ENCODE results near the gene GRIK2. TPM values are rescaled to one million over a fixed set of nuclear protein-coding genes. Genes with fewer than 3 reads are reported as not detected.

GRIK2 gene
- total RNA-seq, 4 donors from 2014 or later, result 1.6 to 8.9 (median 8.6) TPM; not detected in 1

DNA sequence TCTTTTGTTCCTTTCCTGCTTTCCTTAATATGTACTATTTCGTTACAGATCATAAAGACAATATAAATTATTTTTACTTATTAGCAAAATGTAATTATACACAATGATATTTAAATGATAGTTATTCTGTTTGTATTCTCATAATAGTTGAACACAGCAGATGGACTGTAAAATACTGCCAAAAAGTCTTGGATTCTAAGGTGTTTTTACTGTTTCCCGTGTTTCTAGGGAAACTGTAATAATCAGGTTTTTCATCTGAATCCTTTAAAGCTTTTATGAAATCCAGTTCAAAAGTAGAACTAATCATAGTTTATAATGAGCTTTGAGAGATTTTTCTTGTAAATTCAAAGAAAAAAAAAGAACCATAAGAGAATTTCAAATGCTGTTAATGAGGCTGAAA is 148.4 kb downstream of the GRIK2 start:
- TF ChIP-seq, protein P1, sequence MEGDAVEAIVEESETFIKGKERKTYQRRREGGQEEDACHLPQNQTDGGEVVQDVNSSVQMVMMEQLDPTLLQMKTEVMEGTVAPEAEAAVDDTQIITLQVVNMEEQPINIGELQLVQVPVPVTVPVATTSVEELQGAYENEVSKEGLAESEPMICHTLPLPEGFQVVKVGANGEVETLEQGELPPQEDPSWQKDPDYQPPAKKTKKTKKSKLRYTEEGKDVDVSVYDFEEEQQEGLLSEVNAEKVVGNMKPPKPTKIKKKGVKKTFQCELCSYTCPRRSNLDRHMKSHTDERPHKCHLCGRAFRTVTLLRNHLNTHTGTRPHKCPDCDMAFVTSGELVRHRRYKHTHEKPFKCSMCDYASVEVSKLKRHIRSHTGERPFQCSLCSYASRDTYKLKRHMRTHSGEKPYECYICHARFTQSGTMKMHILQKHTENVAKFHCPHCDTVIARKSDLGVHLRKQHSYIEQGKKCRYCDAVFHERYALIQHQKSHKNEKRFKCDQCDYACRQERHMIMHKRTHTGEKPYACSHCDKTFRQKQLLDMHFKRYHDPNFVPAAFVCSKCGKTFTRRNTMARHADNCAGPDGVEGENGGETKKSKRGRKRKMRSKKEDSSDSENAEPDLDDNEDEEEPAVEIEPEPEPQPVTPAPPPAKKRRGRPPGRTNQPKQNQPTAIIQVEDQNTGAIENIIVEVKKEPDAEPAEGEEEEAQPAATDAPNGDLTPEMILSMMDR (IDR thresholded peaks at IDR 0.05), result no peak
- TF ChIP-seq POLR2A (IDR thresholded peaks at IDR 0.05), result no peak
- Histone ChIP-seq H3K27ac (no peak overlapping the region), H3K4me1 (no peaks in the 10 kb centered on the region), H3K36me3 (no peaks in the 10 kb centered on the region), H3K9me3 (no peaks in the 10 kb centered on the region), H3K27me3 (no peaks in the 10 kb centered on the region), H3K4me3 (no peak overlapping the region)
- DNase-seq, result no peak

DNA sequence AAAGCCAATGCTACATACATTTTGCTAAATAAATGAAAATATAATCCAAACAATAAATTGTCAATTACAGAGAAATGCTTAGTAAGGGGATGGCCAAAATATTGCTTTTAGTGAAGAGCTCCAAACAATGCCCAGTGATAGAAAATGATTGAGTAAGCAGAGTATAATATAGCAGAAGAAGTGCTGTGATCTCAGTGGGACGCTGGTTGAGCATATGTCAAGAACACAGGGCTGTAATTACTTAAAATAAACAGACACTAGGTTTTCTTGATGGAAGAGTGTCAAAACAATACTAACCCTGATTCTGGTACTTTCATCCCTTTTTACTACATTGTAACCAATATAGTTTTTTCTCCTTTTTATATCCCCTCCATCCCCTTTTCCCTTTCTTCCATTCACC is 150.3 kb downstream of the GRIK2 start:
- TF ChIP-seq POLR2A (IDR thresholded peaks at IDR 0.05), result no peak
- TF ChIP-seq, protein P1 (IDR thresholded peaks at IDR 0.05), result no peak
- H3K27ac ChIP-seq, result no peak overlapping the region
- no peak overlapping the region for H3K4me3 ChIP-seq
- H3K9me3 ChIP-seq, result no peaks in the 10 kb centered on the region
- H3K4me1 ChIP-seq, result no peaks in the 10 kb centered on the region
- H3K36me3 ChIP-seq, result no peaks in the 10 kb centered on the region
- H3K27me3 ChIP-seq, result no peaks in the 10 kb centered on the region
- no peak for DNase-seq

DNA sequence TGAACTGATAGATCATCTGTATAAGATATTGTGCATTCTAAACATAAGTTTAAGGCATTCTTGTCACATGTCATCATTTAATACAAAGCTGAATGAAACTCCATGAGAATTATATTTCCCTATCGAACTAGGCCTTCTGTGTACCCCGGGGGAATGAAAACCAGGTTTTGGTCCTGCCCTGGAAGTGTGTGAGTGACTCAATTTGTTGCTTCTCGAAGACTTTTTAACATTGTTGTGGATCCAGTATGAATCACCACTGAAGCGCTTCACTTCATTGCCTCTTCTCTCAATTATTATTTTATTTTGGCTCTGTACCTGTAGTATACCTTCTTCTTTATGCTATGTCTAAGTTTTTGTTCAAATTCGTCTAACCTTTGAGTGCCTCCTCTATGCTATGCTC is 150.8 kb downstream of the GRIK2 start:
- no peak for DNase-seq
- no peak for TF ChIP-seq POLR2A (IDR thresholded peaks at IDR 0.05)
- TF ChIP-seq, protein P1 (IDR thresholded peaks at IDR 0.05), result no peak
- Histone ChIP-seq H3K27me3 (no peaks in the 10 kb centered on the region), H3K4me1 (no peaks in the 10 kb centered on the region), H3K9me3 (no peaks in the 10 kb centered on the region), H3K4me3 (no peak overlapping the region), H3K36me3 (no peaks in the 10 kb centered on the region), H3K27ac (no peak overlapping the region)

DNA sequence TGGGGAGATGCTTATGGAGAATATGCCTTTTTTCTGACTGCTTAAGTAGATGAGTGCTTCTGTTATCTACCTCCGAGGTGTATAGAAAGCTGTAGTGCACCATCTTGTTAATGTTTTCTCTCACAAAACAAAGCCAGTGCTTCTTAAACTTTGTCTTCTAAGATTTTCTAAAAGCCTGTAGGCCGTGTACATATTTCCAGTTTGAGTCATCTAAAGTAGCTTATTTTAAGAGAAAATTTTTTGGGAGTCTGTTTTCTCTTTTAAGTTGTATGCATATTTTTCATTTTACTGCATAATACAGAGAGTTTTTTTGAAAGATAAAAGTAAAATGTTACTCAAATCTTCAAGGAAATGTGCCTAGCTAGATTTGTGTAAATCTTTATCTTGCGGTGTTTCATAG is 151.7 kb downstream of the GRIK2 start:
- H3K36me3 ChIP-seq, result no peaks in the 10 kb centered on the region
- H3K27ac ChIP-seq, result no peak overlapping the region
- no peaks in the 10 kb centered on the region for H3K4me1 ChIP-seq
- H3K4me3 ChIP-seq, result no peak overlapping the region
- TF ChIP-seq POLR2A (IDR thresholded peaks at IDR 0.05), result no peak
- TF ChIP-seq, protein P1 (IDR thresholded peaks at IDR 0.05), result no peak
- DNase-seq, result no peak
- H3K27me3 ChIP-seq, result no peaks in the 10 kb centered on the region
- H3K9me3 ChIP-seq, result no peaks in the 10 kb centered on the region

DNA sequence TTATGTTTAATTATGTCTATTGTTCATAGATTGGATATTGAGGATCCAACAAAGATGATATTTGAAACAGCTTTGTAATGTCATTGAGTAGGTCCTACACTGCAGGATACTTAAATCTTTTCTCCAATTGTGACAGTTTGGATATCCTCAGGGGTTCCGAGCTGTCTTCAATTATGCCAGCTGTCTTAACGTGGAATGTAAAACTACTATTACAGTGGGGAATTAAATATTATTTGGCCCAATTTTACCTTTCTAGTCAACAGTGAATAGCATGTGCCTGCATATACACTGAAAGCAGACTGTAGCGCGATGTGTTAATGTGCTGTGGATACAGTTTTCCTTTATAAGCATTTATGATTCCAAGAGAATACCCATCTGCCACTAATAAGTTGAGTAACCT is 156.9 kb downstream of the GRIK2 start:
- no peak for DNase-seq
- TF ChIP-seq, protein P1 (IDR thresholded peaks at IDR 0.05), result no peak
- no peak for TF ChIP-seq POLR2A (IDR thresholded peaks at IDR 0.05)
- Histone ChIP-seq H3K27ac (no peak overlapping the region), H3K4me3 (no peak overlapping the region), H3K36me3 (no peaks in the 10 kb centered on the region), H3K9me3 (no peaks in the 10 kb centered on the region), H3K27me3 (no peaks in the 10 kb centered on the region), H3K4me1 (no peaks in the 10 kb centered on the region)

DNA sequence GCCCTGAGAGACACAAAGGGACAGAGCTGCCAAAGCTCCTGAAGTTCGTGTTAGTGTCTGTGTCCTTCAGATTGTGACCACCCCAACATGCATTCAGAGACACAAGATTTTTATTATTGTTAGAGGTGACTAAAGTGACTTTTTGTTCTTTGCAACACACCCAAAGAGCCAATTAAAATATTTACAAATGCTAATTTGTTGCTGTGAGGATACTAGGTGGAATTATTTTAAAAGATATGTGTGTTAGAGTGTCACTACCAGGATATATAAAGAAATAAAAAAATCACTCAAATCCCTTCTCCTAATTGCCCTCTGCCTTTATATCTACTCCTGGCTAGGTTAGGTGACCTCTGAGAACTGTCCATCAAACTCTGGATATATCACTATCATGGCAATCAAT is 160.7 kb downstream of the GRIK2 start:
- H3K9me3 ChIP-seq, result no peaks in the 10 kb centered on the region
- no peaks in the 10 kb centered on the region for H3K27me3 ChIP-seq
- no peaks in the 10 kb centered on the region for H3K4me1 ChIP-seq
- no peak overlapping the region for H3K4me3 ChIP-seq
- TF ChIP-seq POLR2A (IDR thresholded peaks at IDR 0.05), result no peak
- TF ChIP-seq, protein P1 (IDR thresholded peaks at IDR 0.05), result no peak
- no peak overlapping the region for H3K27ac ChIP-seq
- no peak for DNase-seq
- no peaks in the 10 kb centered on the region for H3K36me3 ChIP-seq

Data from Peyer's patch (tissue), 4 donors.